Trophoblast cell (in vitro differentiated cells and primary cell): ENCODE measurements around the gene TIMD4. TPM values are rescaled to one million over a fixed set of nuclear protein-coding genes. Genes with fewer than 3 reads are reported as not detected.

ENCODE experiments used
- DNase-seq, 2 donors: peaks; one replicate each; pipeline ENCODE4 v3.0.0-alpha.2; 2016
- H2AFZ ChIP-seq: 2 replicates; pipeline ENCODE4 v1.6.1; 2013; ENCODE audit warnings: low read length, moderate library complexity, mild to moderate bottlenecking; ENCODE audit not compliant: insufficient read depth, poor library complexity
- H2AK5ac ChIP-seq: 2 replicates; pipeline ENCODE4 v1.6.1; 2013; ENCODE audit warnings: mild to moderate bottlenecking, low read length
- H2BK120ac ChIP-seq: 2 replicates; pipeline ENCODE4 v1.6.1; 2013; ENCODE audit warnings: low read length, mild to moderate bottlenecking, moderate library complexity; ENCODE audit not compliant: insufficient read depth, poor library complexity
- H2BK12ac ChIP-seq: 2 replicates; pipeline ENCODE4 v1.6.1; 2013; ENCODE audit warnings: mild to moderate bottlenecking, low read length, moderate library complexity
- H2BK5ac ChIP-seq: 2 replicates; pipeline ENCODE4 v1.6.1; 2013; ENCODE audit warnings: low read length, low read depth, moderate library complexity, mild to moderate bottlenecking; ENCODE audit not compliant: poor library complexity
- H3K14ac ChIP-seq: 2 replicates; pipeline ENCODE4 v1.6.1; 2013; ENCODE audit warnings: mild to moderate bottlenecking, low read length
- H3K18ac ChIP-seq: 2 replicates; pipeline ENCODE4 v1.6.1; 2013; ENCODE audit warnings: mild to moderate bottlenecking, low read length
- H3K23ac ChIP-seq: 2 replicates; pipeline ENCODE4 v1.6.1; 2013; ENCODE audit warnings: low read length
- H3K27ac ChIP-seq: 2 replicates; pipeline ENCODE4 v1.5.1; 2013; ENCODE audit warnings: low read depth, mild to moderate bottlenecking, inconsistent platforms, low read length, moderate library complexity
- H3K27me3 ChIP-seq: 2 replicates; pipeline ENCODE4 v1.6.1; 2013; ENCODE audit warnings: inconsistent platforms, mild to moderate bottlenecking, low read length, moderate library complexity; ENCODE audit not compliant: insufficient read depth
- H3K36me3 ChIP-seq, 2 experiments: 1 replicate in 1 of 2; 2 replicates in 1 of 2; pipeline ENCODE4 v1.6.1; 2013; ENCODE audit warnings: low read length in 2 of 2, mild to moderate bottlenecking in 2 of 2, moderate library complexity in 1 of 2; ENCODE audit not compliant: insufficient read depth in 2 of 2, control insufficient read depth in 1 of 2
- H3K4ac ChIP-seq: 2 replicates; pipeline ENCODE4 v1.6.1; 2013; ENCODE audit warnings: low read depth, mild to moderate bottlenecking, low read length, moderate library complexity
- H3K4me1 ChIP-seq, 2 experiments: 1 replicate in 1 of 2; 2 replicates in 1 of 2; pipeline ENCODE4 v1.6.1; 2013; ENCODE audit warnings: low read length in 2 of 2, mild to moderate bottlenecking in 2 of 2, moderate library complexity in 1 of 2; ENCODE audit not compliant: insufficient read depth in 2 of 2, control insufficient read depth in 1 of 2
- H3K4me2 ChIP-seq: 2 replicates; pipeline ENCODE4 v1.6.1; 2013; ENCODE audit warnings: inconsistent platforms, mild to moderate bottlenecking, low read length, moderate library complexity
- H3K4me3 ChIP-seq: 2 replicates; pipeline ENCODE4 v1.5.1; 2013; ENCODE audit warnings: mild to moderate bottlenecking, low read depth, low read length, inconsistent platforms
- H3K79me1 ChIP-seq: one replicate; pipeline ENCODE4 v1.6.1; 2013; ENCODE audit warnings: low read length
- H3K79me2 ChIP-seq: 2 replicates; pipeline ENCODE4 v1.6.1; 2013; ENCODE audit warnings: low read length, mild to moderate bottlenecking; ENCODE audit not compliant: control insufficient read depth, insufficient read depth, poor library complexity
- H3K9ac ChIP-seq: 2 replicates; pipeline ENCODE4 v1.6.1; 2013; ENCODE audit warnings: mild to moderate bottlenecking, low read length
- H3K9me3 ChIP-seq: 2 replicates; pipeline ENCODE4 v1.6.1; 2013; ENCODE audit warnings: low read depth, mild to moderate bottlenecking, control low read depth, inconsistent platforms, low read length; ENCODE audit not compliant: insufficient read depth
- H4K12ac ChIP-seq: 2 replicates; pipeline ENCODE4 v1.6.1; 2013; ENCODE audit warnings: low read depth, mild to moderate bottlenecking, low read length, moderate library complexity
- H4K8ac ChIP-seq: 2 replicates; pipeline ENCODE4 v1.6.1; 2013; ENCODE audit warnings: low read depth, mild to moderate bottlenecking, low read length, moderate library complexity
- H4K91ac ChIP-seq: one replicate; pipeline ENCODE4 v1.6.1; 2013; ENCODE audit warnings: low read depth, mild to moderate bottlenecking, low read length, moderate library complexity
- WGBS: extraction: QIAGEN DNeasy Blood & Tissue Kit; methylation state at CpG from one replicate; pipeline ENCODE4 v1.1.7; 2013; ENCODE audit warnings: missing lambda C conversion rate; ENCODE audit not compliant: insufficient read length, insufficient coverage; ENCODE audit errors: extremely low coverage; 5-methylcytosine and 5-hydroxymethylcytosine counted together
- polyA plus RNA-seq: library from polyadenylated mRNA; stranded (reverse); fragments of 200-250 nt; gene quantifications from 2 replicates; pipeline ENCODE4 v1.2.3, GENCODE V29; 2013

Gene TIMD4
- polyA plus RNA-seq = 0.10 and 0.14 TPM in 2 replicates

- Histone ChIP-seq H3K27me3 (no peaks in the 10 kb centered on the region), H3K36me3 (no peaks in the 10 kb centered on the region), H4K12ac (no peak within 1 kb of the TSS), H3K4me3 (no peak within 1 kb of the TSS), H3K79me1 (no peaks in the 10 kb centered on the region), H2BK5ac (no peak within 1 kb of the TSS), H3K14ac (no peak within 1 kb of the TSS), H3K23ac (no peak within 1 kb of the TSS), H3K79me2 (no peaks in the 10 kb centered on the region), H2AFZ (no peak within 1 kb of the TSS), H3K4ac (no peak within 1 kb of the TSS), H3K27ac (no peak within 1 kb of the TSS), H2BK12ac (no peak within 1 kb of the TSS), H2BK120ac (no peak within 1 kb of the TSS), H3K4me2 (no peak within 1 kb of the TSS), H3K4me1 (no peaks in the 10 kb centered on the region), H3K18ac (no peak within 1 kb of the TSS), H2AK5ac (no peak within 1 kb of the TSS), H3K9me3 (no peaks in the 10 kb centered on the region), H4K8ac (no peak within 1 kb of the TSS), H4K91ac (no peak within 1 kb of the TSS), H3K9ac (no peak within 1 kb of the TSS)
- WGBS = no CpG with 5 or more reads among the region's 4 CpGs
- no peak for DNase-seq
Measured at GRCh38 chr5:156963125-156963524, at the start of gene TIMD4. Gene TIMD4, minus strand, starts transcription at chr5:156963226. Its CDS starts 28 bp downstream, at chr5:156963198.

DNA sequence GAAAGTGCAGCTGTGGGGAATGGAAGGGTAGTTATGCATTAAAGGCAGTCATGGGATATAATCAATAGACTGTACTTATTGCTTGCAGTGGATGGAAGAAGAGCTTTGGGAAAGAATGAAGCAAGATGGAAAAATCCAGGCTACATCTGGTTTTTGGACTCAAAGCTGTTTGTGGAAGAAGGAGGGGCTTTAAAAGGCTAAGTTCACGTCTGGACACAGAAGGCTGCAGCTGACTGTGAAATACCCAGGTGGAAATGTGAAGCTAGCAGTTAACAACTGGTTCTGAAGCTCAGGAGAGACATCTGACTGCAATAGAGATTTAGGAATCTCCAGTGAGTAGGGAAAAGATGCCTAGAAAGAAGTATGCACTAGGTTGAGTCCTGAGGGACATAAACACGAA lies 43.2 kb upstream of the TIMD4 start:
- DNase-seq = no peak
- Histone ChIP-seq H3K23ac (no peak overlapping the region), H3K4me3 (no peak overlapping the region), H3K9me3 (no peaks in the 10 kb centered on the region), H2BK120ac (no peak overlapping the region), H3K27me3 (no peaks in the 10 kb centered on the region), H2AFZ (no peak overlapping the region), H3K18ac (no peak overlapping the region), H3K79me1 (no peaks in the 10 kb centered on the region), H3K9ac (no peak overlapping the region), H4K91ac (no peak overlapping the region), H3K79me2 (no peaks in the 10 kb centered on the region), H2BK12ac (no peak overlapping the region), H3K4me1 (no peaks in the 10 kb centered on the region), H3K4ac (no peak overlapping the region), H3K4me2 (no peak overlapping the region), H3K14ac (no peak overlapping the region), H3K27ac (no peak overlapping the region), H4K8ac (no peak overlapping the region), H2BK5ac (no peak overlapping the region), H2AK5ac (no peak overlapping the region), H4K12ac (no peak overlapping the region), H3K36me3 (no peaks in the 10 kb centered on the region)
- WGBS = no CpG with 5 or more reads among the region's 2 CpGs

- Histone ChIP-seq H3K23ac (no peak overlapping the region), H4K91ac (no peak overlapping the region), H3K4me2 (no peak overlapping the region), H3K4me1 (no peaks in the 10 kb centered on the region), H4K8ac (no peak overlapping the region), H3K9me3 (no peaks in the 10 kb centered on the region), H3K27ac (no peak overlapping the region), H2AFZ (no peak overlapping the region), H4K12ac (no peak overlapping the region), H3K79me1 (no peaks in the 10 kb centered on the region), H2BK12ac (no peak overlapping the region), H3K79me2 (no peaks in the 10 kb centered on the region), H2BK5ac (no peak overlapping the region), H3K14ac (no peak overlapping the region), H3K4me3 (no peak overlapping the region), H2BK120ac (no peak overlapping the region), H3K36me3 (no peaks in the 10 kb centered on the region), H3K27me3 (no peaks in the 10 kb centered on the region), H3K18ac (no peak overlapping the region), H2AK5ac (no peak overlapping the region), H3K4ac (no peak overlapping the region), H3K9ac (no peak overlapping the region)
- no peak for DNase-seq
Measured at GRCh38 chr5:157004893-157005551, 42.0 kb upstream of the TIMD4 start.

DNA sequence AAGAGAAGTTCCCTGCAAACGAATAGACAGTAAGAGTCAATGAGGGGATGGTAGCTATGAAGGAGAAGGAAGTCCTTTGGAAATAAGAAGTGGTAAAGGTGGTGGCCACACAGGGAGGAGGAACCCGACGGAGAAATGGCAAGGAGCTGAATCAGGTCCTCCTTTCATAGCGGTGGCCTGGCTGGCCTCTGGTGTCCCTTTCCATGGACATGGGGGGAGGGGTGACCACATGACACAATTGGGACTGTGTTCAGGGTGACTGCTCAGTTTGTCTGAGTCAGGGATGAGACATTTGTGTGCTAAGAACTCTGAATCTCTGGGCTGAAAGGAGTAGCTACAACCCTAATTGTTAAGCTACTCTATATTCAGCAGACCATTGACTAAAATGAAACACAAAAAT lies 28.7 kb upstream of the TIMD4 start:
- Histone ChIP-seq H3K9ac (no peak overlapping the region), H4K91ac (no peak overlapping the region)

More for the DNA sequence above, 28.7 kb upstream of the TIMD4 start:
- DNase-seq = no peak
- no peaks in the 10 kb centered on the region for H3K4me1 ChIP-seq
- H3K36me3 ChIP-seq = no peaks in the 10 kb centered on the region
- H2BK120ac ChIP-seq = no peak overlapping the region
- H2AK5ac ChIP-seq = no peak overlapping the region
- no peak overlapping the region for H3K27ac ChIP-seq
- H3K79me1 ChIP-seq = no peaks in the 10 kb centered on the region
- H3K27me3 ChIP-seq = no peaks in the 10 kb centered on the region
- no peaks in the 10 kb centered on the region for H3K9me3 ChIP-seq
- H3K4me3 ChIP-seq = no peak overlapping the region
- H3K79me2 ChIP-seq = no peaks in the 10 kb centered on the region
- no CpG with 5 or more reads among the region's 4 CpGs for whole genome bisulfite sequencing
- H4K8ac ChIP-seq = no peak overlapping the region
- no peak overlapping the region for H3K4me2 ChIP-seq
- no peak overlapping the region for H3K23ac ChIP-seq
- H2BK5ac ChIP-seq = no peak overlapping the region
- H2BK12ac ChIP-seq = no peak overlapping the region
- H3K14ac ChIP-seq = no peak overlapping the region
- no peak overlapping the region for H2AFZ ChIP-seq
- no peak overlapping the region for H4K12ac ChIP-seq
- H3K18ac ChIP-seq = no peak overlapping the region
- H3K4ac ChIP-seq = no peak overlapping the region
